SK-N-SH (cell line): ENCODE results near the gene SULT1C3. TPM values are rescaled to one million over a fixed set of nuclear protein-coding genes. Genes with fewer than 3 reads are reported as not detected.

Experiments
- CTCF ChIA-PET: fragments of 300-600, 350-600 bp; formaldehyde crosslinking; extraction: SDS; loops from one replicate; lab custom pipeline; 2021; lab: Yijun Ruan, JAX
- POLR2A ChIA-PET: fragments of 350-600 bp; sonication (Branson Sonifier 250); formaldehyde crosslinking; extraction: SDS; loops from one replicate; lab custom pipeline; 2020; ENCODE audit warnings: antibody characterized with exemption, inconsistent platforms; lab: Yijun Ruan, JAX
- DNase-seq: peaks from one replicate; pipeline ENCODE4 v3.0.0; 2012
- H2AFZ ChIP-seq: fragments of 200-600 bp; sonication (generic); 2 replicates; pipeline ENCODE4 v1.8.1; 2016; ENCODE audit warnings: antibody characterized with exemption, mild to moderate bottlenecking, low read depth
- H3F3A ChIP-seq: fragments of 200-600 bp; sonication (generic); replicated peaks from 2 replicates; pipeline ENCODE3; 2016; ENCODE audit warnings: antibody characterized with exemption, mild to moderate bottlenecking; ENCODE audit not compliant: insufficient read depth
- H3K27ac ChIP-seq, 2 experiments: fragments of 200-500 bp in 1 of 2; fragments of 200-600 bp in 1 of 2; sonication (Bioruptor generic) in 1 of 2; sonication (generic), shearing (Covaris generic) in 1 of 2; 2 replicates each; pipeline versions ENCODE4 v1.5.1 to v1.6.1; 2014 to 2016; ENCODE audit warnings: low read depth in 2 of 2, inconsistent platforms in 1 of 2, low read length in 1 of 2, mild to moderate bottlenecking in 1 of 2, mixed read lengths in 1 of 2
- H3K27me3 ChIP-seq: fragments of 200-600 bp; sonication (generic), shearing (Covaris generic); 2 replicates; pipeline ENCODE4 v1.6.1; 2016; ENCODE audit warnings: mixed run types; ENCODE audit not compliant: insufficient read depth
- H3K36me3 ChIP-seq, 2 experiments: fragments of 200-500 bp in 1 of 2; fragments of 200-600 bp in 1 of 2; sonication (Bioruptor generic) in 1 of 2; sonication (generic) in 1 of 2; replicated peaks in 1 of 2; 2 replicates each; pipeline versions ENCODE3 to v1.5.1; 2014 to 2016; ENCODE audit warnings: low read length in 1 of 2, mild to moderate bottlenecking in 1 of 2; ENCODE audit not compliant: insufficient read depth in 2 of 2, control insufficient read depth in 1 of 2
- H3K4me1 ChIP-seq, 2 experiments: fragments of 200-500 bp in 1 of 2; fragments of 200-600 bp in 1 of 2; sonication (Bioruptor generic) in 1 of 2; sonication (generic), shearing (Covaris generic) in 1 of 2; 2 replicates each; pipeline versions ENCODE4 v1.5.1 to v1.6.1; 2014 to 2016; ENCODE audit warnings: low read depth in 1 of 2, low read length in 1 of 2, mixed run types in 1 of 2; ENCODE audit not compliant: insufficient read depth in 2 of 2, control insufficient read depth in 1 of 2
- H3K4me2 ChIP-seq: fragments of 200-600 bp; sonication (generic), shearing (Covaris generic); 2 replicates; pipeline ENCODE4 v1.6.1; 2017; ENCODE audit warnings: mixed run types
- H3K4me3 ChIP-seq, 2 experiments: fragments of 200-500 bp in 1 of 2; fragments of 200-600 bp in 1 of 2; sonication (Bioruptor generic) in 1 of 2; sonication (generic), shearing (Covaris generic) in 1 of 2; 2 replicates each; pipeline versions ENCODE4 v1.5.1 to v1.8.1; 2014 to 2016; ENCODE audit warnings: low read depth in 2 of 2, inconsistent platforms in 1 of 2, low read length in 1 of 2, mild to moderate bottlenecking in 1 of 2, mixed read lengths in 1 of 2, moderate library complexity in 1 of 2
- H3K79me2 ChIP-seq: fragments of 200-600 bp; sonication (generic); 2 replicates; pipeline ENCODE4 v1.8.1; 2017; ENCODE audit warnings: mild to moderate bottlenecking; ENCODE audit not compliant: insufficient read depth
- H3K9ac ChIP-seq: fragments of 200-600 bp; sonication (generic); 2 replicates; pipeline ENCODE4 v1.6.1; 2017; ENCODE audit warnings: mixed run types
- H3K9me2 ChIP-seq: fragments of 200-600 bp; sonication (generic); 2 replicates; pipeline ENCODE4 v1.6.1; 2017; ENCODE audit warnings: mixed run types
- H3K9me3 ChIP-seq: fragments of 200-600 bp; sonication (generic); 2 replicates; pipeline ENCODE4 v1.6.1; 2017; ENCODE audit warnings: mixed run types, mild to moderate bottlenecking, moderate library complexity
- H4K20me1 ChIP-seq: fragments of 200-600 bp; sonication (generic); 2 replicates; pipeline ENCODE4 v1.6.1; 2017; ENCODE audit warnings: mild to moderate bottlenecking, mixed run types; ENCODE audit not compliant: insufficient read depth
- FOSL2 ChIP-seq: IDR thresholded peaks from 2 replicates; pipeline ENCODE4 v1.4.0; 2012; ENCODE audit warnings: low read depth, mild to moderate bottlenecking, moderate library complexity, borderline replicate concordance
- GABPA ChIP-seq: IDR thresholded peaks from 2 replicates; pipeline ENCODE4 v1.4.0; 2012; ENCODE audit warnings: low read depth, mild to moderate bottlenecking
- GATA2 ChIP-seq: sonication (generic); formaldehyde crosslinking; IDR thresholded peaks from 2 replicates; pipeline ENCODE4 v1.5.0; 2020; ENCODE audit warnings: mild to moderate bottlenecking, missing genetic modification reagents
- JUND ChIP-seq: IDR thresholded peaks from 2 replicates; pipeline ENCODE4 v1.4.0; 2012
- NFIC ChIP-seq: IDR thresholded peaks from 2 replicates; pipeline ENCODE4 v1.4.0; 2012; ENCODE audit warnings: borderline replicate concordance
- POLR2AphosphoS5 ChIP-seq: IDR thresholded peaks from 2 replicates; pipeline ENCODE4 v1.6.1; 2012; ENCODE audit warnings: low read depth, low read length
- RFX5 ChIP-seq: IDR thresholded peaks from 2 replicates; pipeline ENCODE4 v1.6.1; 2012; ENCODE audit warnings: mild to moderate bottlenecking, improper control_type of control experiment, low read length
- RXRA ChIP-seq: IDR thresholded peaks from 2 replicates; pipeline ENCODE4 v1.4.0; 2012; ENCODE audit warnings: low read depth, mild to moderate bottlenecking, borderline replicate concordance
- SIN3A ChIP-seq: IDR thresholded peaks from 2 replicates; pipeline ENCODE4 v1.6.1; 2012; ENCODE audit warnings: low read depth, mild to moderate bottlenecking, low read length, moderate library complexity, borderline replicate concordance
- SMC3 ChIP-seq: IDR thresholded peaks from 2 replicates; pipeline ENCODE4 v1.6.1; 2012; ENCODE audit warnings: low read depth, low read length, improper control_type of control experiment
- TAF1 ChIP-seq: IDR thresholded peaks from 2 replicates; pipeline ENCODE4 v1.6.1; 2012; ENCODE audit warnings: low read depth, mild to moderate bottlenecking, low read length, moderate library complexity, borderline replicate concordance
- TCF12 ChIP-seq: IDR thresholded peaks from 2 replicates; pipeline ENCODE4 v1.4.0; 2012
- YY1 ChIP-seq: IDR thresholded peaks from 2 replicates; pipeline ENCODE4 v1.4.0; 2012; ENCODE audit warnings: low read depth, mild to moderate bottlenecking
- WGBS: methylation state at CpG from one replicate; pipeline ENCODE4 v1.1.6; 2017; ENCODE audit warnings: low lambda C conversion rate; 5-methylcytosine and 5-hydroxymethylcytosine counted together
- polyA plus RNA-seq, 3 experiments: library from polyadenylated mRNA; depleted of rRNA; stranded (reverse); fragments of >200 nt; gene quantifications; 2 replicates each; pipeline ENCODE4 v1.2.3, GENCODE V29; 2012
- TF ChIP-seq, protein P1 (sequence below): IDR thresholded peaks from 2 replicates; pipeline ENCODE4 v1.4.0; 2012; ENCODE audit warnings: low read depth
- TF ChIP-seq, protein P2 (sequence below): IDR thresholded peaks from 2 replicates; pipeline ENCODE4; 2012
- TF ChIP-seq, protein P3 (sequence below): IDR thresholded peaks from 2 replicates; pipeline ENCODE4 v1.4.0; 2012; ENCODE audit warnings: low read depth, borderline replicate concordance
- TF ChIP-seq, protein P4 (sequence below): fragments of 150-350 bp; IDR thresholded peaks from 2 replicates; pipeline ENCODE4 v1.6.1; 2017; ENCODE audit warnings: antibody characterized with exemption, low read length, low read depth, borderline replicate concordance
- TF ChIP-seq, protein P5 (sequence below): IDR thresholded peaks from 2 replicates; pipeline ENCODE4 v1.6.1; 2012; ENCODE audit warnings: mild to moderate bottlenecking, low read depth, low read length, moderate library complexity

SULT1C3 gene
- polyA plus RNA-seq, 1 of the 3 experiments (the other 2 are of a cell fraction): not detected

DNA sequence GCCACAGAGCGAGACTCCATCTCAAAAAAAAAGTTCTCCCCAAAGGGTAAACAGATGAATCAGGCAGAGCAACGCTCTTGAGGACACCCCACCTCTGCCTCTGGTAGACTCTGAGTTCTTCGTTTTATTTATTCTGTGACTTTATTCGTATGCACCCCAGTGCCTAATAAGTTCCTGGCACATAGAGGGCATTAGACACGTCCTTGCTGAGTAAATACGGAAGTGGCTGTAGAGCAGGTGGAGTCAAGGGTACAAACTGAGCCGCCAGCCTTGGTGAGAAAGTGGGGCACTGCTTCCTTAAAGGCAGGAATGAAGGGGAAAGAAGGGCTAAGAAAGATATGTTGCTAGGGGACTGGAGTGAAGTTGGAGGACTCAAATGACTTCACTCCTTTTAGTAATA is 61.8 kb downstream of the SULT1C3 start:
- ChIA-PET POLR2A (no interaction called here), CTCF (no interaction called here)
- Histone ChIP-seq H3K9me3 (no peaks in the 10 kb centered on the region), H3F3A (no peaks in the 10 kb centered on the region), H4K20me1 (no peaks in the 10 kb centered on the region), H3K9me2 (no peaks in the 10 kb centered on the region), H3K36me3 (no peaks in the 10 kb centered on the region), H3K4me2 (no peak overlapping the region), H3K4me1 (no peaks in the 10 kb centered on the region), H3K27ac (no peak overlapping the region), H3K4me3 (no peak overlapping the region), H3K79me2 (no peaks in the 10 kb centered on the region), H2AFZ (no peak overlapping the region), H3K9ac (no peak overlapping the region), H3K27me3 (no peaks in the 10 kb centered on the region)
- 42% methylated on average over 7 of the region's 7 CpGs for WGBS
- no peak for DNase-seq
- TF ChIP-seq, protein P1, sequence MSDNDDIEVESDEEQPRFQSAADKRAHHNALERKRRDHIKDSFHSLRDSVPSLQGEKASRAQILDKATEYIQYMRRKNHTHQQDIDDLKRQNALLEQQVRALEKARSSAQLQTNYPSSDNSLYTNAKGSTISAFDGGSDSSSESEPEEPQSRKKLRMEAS: no peak
- TF ChIP-seq, protein P2, sequence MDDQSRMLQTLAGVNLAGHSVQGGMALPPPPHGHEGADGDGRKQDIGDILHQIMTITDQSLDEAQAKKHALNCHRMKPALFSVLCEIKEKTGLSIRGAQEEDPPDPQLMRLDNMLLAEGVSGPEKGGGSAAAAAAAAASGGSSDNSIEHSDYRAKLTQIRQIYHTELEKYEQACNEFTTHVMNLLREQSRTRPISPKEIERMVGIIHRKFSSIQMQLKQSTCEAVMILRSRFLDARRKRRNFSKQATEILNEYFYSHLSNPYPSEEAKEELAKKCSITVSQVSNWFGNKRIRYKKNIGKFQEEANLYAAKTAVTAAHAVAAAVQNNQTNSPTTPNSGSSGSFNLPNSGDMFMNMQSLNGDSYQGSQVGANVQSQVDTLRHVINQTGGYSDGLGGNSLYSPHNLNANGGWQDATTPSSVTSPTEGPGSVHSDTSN: no peak
- TF ChIP-seq RXRA: no peak
- TF ChIP-seq NFIC: no peak

DNA sequence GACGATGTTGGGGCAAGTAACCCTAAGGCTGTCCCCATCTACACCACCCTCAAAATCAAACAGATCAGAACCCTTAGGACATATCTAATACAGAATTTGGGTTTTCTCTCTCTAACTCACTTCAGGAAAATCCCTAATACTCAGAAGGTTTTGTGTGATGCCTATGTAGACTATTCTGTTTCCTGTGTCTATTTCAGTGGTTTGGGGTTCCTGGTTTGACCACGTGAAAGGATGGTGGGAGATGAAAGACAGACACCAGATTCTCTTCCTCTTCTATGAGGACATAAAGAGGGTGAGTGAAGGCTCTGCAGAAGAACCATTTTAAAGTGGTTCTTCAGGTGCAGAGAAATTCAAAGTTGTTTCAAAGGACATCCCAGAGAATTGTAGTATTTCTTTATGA is 65.2 kb downstream of the SULT1C3 start:
- DNase-seq: no peak
- no peaks in the 10 kb centered on the region for H3K36me3 ChIP-seq
- 29% methylated on average over 2 of the region's 2 CpGs for WGBS
- no peaks in the 10 kb centered on the region for H4K20me1 ChIP-seq
- H2AFZ ChIP-seq: no peak overlapping the region
- ChIA-PET CTCF (no interaction called here), POLR2A (no interaction called here)
- no peak overlapping the region for H3K27ac ChIP-seq
- H3K4me2 ChIP-seq: no peak overlapping the region
- H3K4me3 ChIP-seq: no peak overlapping the region
- no peaks in the 10 kb centered on the region for H3K9me3 ChIP-seq
- no peaks in the 10 kb centered on the region for H3K79me2 ChIP-seq
- H3K9ac ChIP-seq: no peak overlapping the region
- H3K27me3 ChIP-seq: no peaks in the 10 kb centered on the region
- H3K9me2 ChIP-seq: no peaks in the 10 kb centered on the region
- H3K4me1 ChIP-seq: no peaks in the 10 kb centered on the region
- no peaks in the 10 kb centered on the region for H3F3A ChIP-seq
- TF ChIP-seq, protein P2: no peak
- TF ChIP-seq GATA2 (CRISPR knock-in tag) (no peak), RFX5 (no peak), GABPA (no peak), RXRA (no peak), TAF1 (no peak), SMC3 (no peak), FOSL2 (no peak), SIN3A (no peak), YY1 (no peak), TCF12 (no peak), POLR2AphosphoS5 (no peak), JUND (no peak)
- TF ChIP-seq, protein P3, sequence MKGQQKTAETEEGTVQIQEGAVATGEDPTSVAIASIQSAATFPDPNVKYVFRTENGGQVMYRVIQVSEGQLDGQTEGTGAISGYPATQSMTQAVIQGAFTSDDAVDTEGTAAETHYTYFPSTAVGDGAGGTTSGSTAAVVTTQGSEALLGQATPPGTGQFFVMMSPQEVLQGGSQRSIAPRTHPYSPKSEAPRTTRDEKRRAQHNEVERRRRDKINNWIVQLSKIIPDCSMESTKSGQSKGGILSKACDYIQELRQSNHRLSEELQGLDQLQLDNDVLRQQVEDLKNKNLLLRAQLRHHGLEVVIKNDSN: no peak
- TF ChIP-seq, protein P1: no peak
- TF ChIP-seq, protein P4, sequence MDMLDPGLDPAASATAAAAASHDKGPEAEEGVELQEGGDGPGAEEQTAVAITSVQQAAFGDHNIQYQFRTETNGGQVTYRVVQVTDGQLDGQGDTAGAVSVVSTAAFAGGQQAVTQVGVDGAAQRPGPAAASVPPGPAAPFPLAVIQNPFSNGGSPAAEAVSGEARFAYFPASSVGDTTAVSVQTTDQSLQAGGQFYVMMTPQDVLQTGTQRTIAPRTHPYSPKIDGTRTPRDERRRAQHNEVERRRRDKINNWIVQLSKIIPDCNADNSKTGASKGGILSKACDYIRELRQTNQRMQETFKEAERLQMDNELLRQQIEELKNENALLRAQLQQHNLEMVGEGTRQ: no peak
- TF ChIP-seq, protein P5, sequence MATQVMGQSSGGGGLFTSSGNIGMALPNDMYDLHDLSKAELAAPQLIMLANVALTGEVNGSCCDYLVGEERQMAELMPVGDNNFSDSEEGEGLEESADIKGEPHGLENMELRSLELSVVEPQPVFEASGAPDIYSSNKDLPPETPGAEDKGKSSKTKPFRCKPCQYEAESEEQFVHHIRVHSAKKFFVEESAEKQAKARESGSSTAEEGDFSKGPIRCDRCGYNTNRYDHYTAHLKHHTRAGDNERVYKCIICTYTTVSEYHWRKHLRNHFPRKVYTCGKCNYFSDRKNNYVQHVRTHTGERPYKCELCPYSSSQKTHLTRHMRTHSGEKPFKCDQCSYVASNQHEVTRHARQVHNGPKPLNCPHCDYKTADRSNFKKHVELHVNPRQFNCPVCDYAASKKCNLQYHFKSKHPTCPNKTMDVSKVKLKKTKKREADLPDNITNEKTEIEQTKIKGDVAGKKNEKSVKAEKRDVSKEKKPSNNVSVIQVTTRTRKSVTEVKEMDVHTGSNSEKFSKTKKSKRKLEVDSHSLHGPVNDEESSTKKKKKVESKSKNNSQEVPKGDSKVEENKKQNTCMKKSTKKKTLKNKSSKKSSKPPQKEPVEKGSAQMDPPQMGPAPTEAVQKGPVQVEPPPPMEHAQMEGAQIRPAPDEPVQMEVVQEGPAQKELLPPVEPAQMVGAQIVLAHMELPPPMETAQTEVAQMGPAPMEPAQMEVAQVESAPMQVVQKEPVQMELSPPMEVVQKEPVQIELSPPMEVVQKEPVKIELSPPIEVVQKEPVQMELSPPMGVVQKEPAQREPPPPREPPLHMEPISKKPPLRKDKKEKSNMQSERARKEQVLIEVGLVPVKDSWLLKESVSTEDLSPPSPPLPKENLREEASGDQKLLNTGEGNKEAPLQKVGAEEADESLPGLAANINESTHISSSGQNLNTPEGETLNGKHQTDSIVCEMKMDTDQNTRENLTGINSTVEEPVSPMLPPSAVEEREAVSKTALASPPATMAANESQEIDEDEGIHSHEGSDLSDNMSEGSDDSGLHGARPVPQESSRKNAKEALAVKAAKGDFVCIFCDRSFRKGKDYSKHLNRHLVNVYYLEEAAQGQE: no peak
